Erythroblast (primary cell): ENCODE data around the gene NRDC.

Experiments
- DNase-seq, 2 experiments: peaks; one replicate each; lab custom pipeline; 2025; lab: John Stamatoyannopoulos, UW
- GATA1 ChIP-seq: IDR thresholded peaks from 2 replicates; pipeline ENCODE4 v1.6.1; 2011; ENCODE audit warnings: low read depth, mild to moderate bottlenecking, control low read depth, low read length, moderate library complexity
- POLR2A ChIP-seq: IDR thresholded peaks from 2 replicates; pipeline ENCODE4 v1.6.1; 2011; ENCODE audit warnings: mild to moderate bottlenecking, low read length

NRDC gene

GRCh38 chr1:51750729-51751128 is 127.8 kb downstream of the NRDC start:
- no peak for DNase-seq
- no peak for TF ChIP-seq POLR2A
- no peak for TF ChIP-seq GATA1

DNA sequence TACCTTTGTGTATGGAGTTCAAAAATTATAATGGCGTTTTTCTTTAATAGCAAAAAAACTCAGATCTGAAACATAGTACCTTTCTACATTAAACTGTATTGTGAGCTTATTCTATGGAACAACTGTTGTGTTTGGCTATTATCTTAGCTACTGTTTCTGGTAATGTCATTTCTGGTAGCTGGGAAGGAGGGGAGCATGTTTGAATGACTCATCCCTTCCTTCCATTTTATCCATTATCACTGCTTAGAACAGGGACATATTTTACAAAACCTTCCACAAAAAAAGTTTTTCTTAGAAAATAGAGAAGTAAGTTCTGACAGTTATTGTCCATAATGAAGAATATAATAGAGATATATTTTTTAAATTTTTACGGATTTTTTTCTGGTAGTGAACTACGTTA is 128.3 kb downstream of the NRDC start:
- no peak for DNase-seq
- TF ChIP-seq GATA1 (no peak), POLR2A (no peak)

DNA sequence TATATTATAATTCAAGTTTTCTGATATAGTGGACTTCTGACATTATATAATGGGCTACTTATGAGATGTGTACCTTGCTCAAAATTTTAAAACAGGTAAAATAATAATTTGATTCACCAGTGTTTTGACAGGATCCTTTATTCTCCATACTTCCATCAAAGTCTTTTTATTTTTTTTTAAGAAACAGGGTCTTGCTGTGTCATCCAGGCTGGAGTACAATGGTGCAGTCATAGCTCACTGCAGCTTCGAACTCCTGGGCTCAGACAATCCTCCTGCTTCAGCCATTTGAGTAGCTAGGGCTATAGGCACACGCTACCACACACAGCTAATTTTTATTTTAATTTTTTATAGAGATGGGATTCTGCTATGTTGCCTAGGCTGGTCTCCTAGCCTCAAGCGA is 129.4 kb downstream of the NRDC start:
- TF ChIP-seq POLR2A (no peak), GATA1 (no peak)
- DNase-seq, result no peak

GRCh38 chr1:51745304-51745570 is 133.3 kb downstream of the NRDC start:
- DNase-seq, result no peak
- TF ChIP-seq GATA1 (no peak), POLR2A (no peak)

DNA sequence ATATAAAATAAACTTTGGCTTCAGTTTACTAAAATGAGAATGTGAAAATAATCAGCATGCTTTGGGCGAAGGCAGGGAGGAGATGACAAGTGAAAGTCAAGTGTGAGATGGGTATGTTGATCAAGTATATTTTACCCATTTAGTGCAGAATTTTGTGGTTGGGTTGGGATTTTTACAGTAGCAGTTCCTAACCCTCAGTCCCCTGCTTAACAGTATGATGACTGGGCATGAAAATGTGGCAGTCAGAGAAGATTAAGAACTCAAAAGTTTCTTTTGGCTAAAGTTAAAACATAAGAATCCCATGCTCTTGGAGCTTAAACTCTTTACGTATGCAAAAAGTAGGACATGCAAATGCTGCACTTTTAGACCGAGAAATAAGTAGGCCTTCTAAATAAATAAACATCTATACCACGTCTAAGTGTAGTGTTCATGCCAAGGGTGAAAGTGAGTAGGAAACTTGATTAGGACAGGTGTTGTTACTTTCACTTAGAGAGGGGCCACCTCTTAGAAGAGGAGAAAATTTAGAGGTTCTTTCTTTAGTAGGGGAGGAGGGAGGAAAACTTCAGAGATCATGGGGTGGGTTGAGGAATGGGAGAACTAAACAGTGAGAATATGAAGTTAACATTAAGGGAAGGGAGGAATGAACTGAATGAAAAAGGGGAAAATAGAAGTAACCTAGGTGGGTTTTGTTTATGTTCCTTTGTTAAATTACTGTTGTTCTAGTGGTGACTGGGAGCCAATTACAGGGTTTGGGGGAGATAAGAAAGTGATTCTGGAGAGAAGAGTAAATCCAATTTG is 133.8 kb downstream of the NRDC start:
- TF ChIP-seq GATA1 (no peak), POLR2A (no peak)
- DNase-seq, result no peak

DNA sequence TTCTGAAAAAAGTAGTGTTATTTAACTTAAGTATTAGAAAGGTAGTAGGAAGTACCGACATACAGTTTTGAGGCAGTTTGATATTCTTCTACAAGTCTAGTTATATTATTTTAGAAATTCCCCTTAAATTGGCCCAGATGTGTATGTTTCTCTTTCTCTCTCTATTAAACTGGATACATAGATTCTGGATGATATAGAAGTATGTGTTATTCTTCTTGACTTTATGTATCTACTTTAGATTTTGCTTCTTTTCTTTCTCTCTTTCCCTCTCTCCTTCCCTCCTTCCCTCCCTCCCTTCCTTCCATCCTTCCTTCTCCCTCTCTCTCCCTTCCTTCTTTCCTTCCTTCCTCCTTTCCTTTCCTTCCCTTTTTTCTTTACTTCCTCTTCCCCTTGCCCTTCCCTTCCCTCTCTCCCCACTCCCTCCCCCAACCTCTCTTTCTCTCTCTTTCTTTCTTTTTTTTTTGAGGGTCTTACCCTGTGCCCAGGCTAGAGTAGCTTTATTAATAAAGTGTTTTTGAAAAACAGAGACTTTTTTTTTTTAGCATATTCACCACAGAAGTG is 137.3 kb downstream of the NRDC start:
- TF ChIP-seq GATA1 (no peak), POLR2A (no peak)

GRCh38 chr1:51740652-51741051 is 137.9 kb downstream of the NRDC start:
- no peak for DNase-seq
- TF ChIP-seq POLR2A (no peak), GATA1 (no peak)

More for the DNA sequence above, 137.3 kb downstream of the NRDC start:
- DNase-seq, result no peak
